GM12875 (cell line): ENCODE measurements around the gene FNDC5.

ENCODE experiments used
- H3K4me3 ChIP-seq: one replicate; pipeline ENCODE4 v1.5.1; 2011; ENCODE audit warnings: low read depth, low read length, control low read depth
- CTCF ChIP-seq: IDR thresholded peaks from 2 replicates; pipeline ENCODE4 v1.5.1; 2011; ENCODE audit warnings: low read depth, mild to moderate bottlenecking, control low read depth, inconsistent platforms, low read length, moderate library complexity, borderline replicate concordance; ENCODE audit not compliant: insufficient read depth

FNDC5 gene

GRCh38 chr1:32881871-32882850, 11.4 kb upstream of the FNDC5 start:
- TF ChIP-seq CTCF = no peak
- H3K4me3 ChIP-seq = no peak overlapping the region

- no peak for TF ChIP-seq CTCF
- H3K4me3 ChIP-seq = no peak overlapping the region
These were observed 10.6 kb upstream of the FNDC5 start for GRCh38 chr1:32881291-32881690.

- no peak for TF ChIP-seq CTCF
- H3K4me3 ChIP-seq = no peak overlapping the region
These were observed 7.9 kb upstream of the FNDC5 start for GRCh38 chr1:32878637-32879041.

GRCh38 chr1:32878183-32878582, 7.5 kb upstream of the FNDC5 start:
- H3K4me3 ChIP-seq = no peak overlapping the region
- no peak for TF ChIP-seq CTCF

GRCh38 chr1:32877211-32878110, 6.7 kb upstream of the FNDC5 start:
- TF ChIP-seq CTCF = no peak

GRCh38 chr1:32876341-32877210, 5.9 kb upstream of the FNDC5 start:
- TF ChIP-seq CTCF = peak; percentile 97
- H3K4me3 ChIP-seq = no peak overlapping the region

More at GRCh38 chr1:32877211-32878110, 6.7 kb upstream of the FNDC5 start:
- H3K4me3 ChIP-seq = no peak overlapping the region
